HUDEP-2 (cell line): ENCODE data around the gene NME1.
A peak's percentile ranks its signal among the peaks of the same experiment; 100 is the strongest.

Source experiments
- DNase-seq, 76 experiments: peaks; one replicate each; lab custom pipeline; 2025; ENCODE audit not compliant: unreplicated experiment in 76 of 76; lab: John Stamatoyannopoulos, UW

The NME1 gene

GRCh38 chr17:51188271-51188833 lies 35.0 kb downstream of the NME1 start:
- no peak for DNase-seq

- no peak for DNase-seq
These were observed 35.8 kb downstream of the NME1 start for GRCh38 chr17:51189162-51189561.

DNA sequence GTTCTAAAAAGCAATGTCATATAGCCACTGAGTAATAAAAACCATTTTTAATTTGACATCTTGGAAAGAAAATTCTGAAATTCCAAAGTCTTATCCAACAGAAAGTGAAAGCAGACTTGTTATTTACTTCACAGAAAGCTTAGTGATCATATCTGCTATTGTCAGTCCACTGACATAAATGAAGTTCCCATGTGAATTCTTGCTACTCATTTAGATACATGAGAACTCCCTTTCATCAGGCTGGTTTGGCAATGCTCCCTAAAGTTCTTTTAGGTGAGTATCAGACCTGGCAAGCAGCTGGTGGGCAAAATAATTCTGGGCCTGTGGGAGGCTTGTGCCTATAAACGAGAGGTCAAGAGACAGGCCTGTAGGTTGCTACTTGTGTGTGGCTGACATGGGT lies 36.3 kb downstream of the NME1 start:
- DNase-seq, result no peak

- no peak for DNase-seq
These were observed 38.5 kb downstream of the NME1 start for GRCh38 chr17:51191895-51192294.

GRCh38 chr17:51197754-51198153 lies 44.4 kb downstream of the NME1 start:
- DNase-seq, result no peak

- peak in 14 of 76 experiments; percentile 2 to 45 (median 10) for DNase-seq
These were observed 46.9 kb downstream of the NME1 start for GRCh38 chr17:51200295-51200694.

DNA sequence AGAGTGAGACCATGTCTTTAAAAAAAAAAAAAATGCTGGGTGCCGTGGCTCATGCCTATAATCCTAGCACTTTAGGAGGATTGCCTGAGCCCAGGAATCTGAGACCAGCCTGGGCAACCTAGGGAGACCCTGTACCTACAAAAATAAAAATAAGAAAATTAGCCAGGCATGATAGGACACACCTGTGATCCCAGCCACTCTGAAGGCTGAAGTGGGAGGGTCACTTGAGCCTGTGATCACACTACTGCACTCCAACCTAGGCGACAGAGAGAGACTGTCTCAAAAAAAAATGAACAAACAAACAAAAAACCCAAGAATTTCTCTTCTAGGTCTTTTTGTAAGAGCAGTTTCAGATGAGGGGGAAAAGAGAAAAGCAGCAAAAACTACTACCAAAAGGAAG lies 47.5 kb downstream of the NME1 start:
- DNase-seq, result no peak

GRCh38 chr17:51203838-51204237 lies 50.5 kb downstream of the NME1 start:
- DNase-seq, result no peak
